Activated naive CD4-positive, alpha-beta T cell treated with Interleukin-2 at 50 U/mL for 16 hours (primary cell): ENCODE results near the gene ITGA8.

Source experiments
- DNase-seq: peaks from one replicate; pipeline ENCODE4 v3.0.0-alpha.2; 2020

The ITGA8 gene

DNA sequence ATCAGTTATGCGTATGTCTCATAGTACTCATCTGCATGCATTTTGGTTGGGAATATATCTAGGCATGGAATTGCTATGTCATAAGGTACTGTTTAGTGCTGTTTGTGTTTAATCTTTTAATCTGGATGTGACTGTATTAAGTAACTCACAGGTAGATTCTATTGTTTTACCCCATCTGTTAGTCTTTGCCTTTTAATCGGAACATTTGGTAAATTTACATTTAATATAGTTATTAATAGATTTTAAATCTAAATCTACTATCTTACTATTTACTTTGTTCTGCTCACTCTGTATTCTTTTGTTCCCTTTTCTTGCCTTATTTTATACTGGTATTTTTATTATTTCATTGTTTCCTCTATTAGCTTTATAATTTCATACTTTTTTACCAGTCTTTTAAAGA lies 10.6 kb upstream of the ITGA8 start:
- no peak for DNase-seq

DNA sequence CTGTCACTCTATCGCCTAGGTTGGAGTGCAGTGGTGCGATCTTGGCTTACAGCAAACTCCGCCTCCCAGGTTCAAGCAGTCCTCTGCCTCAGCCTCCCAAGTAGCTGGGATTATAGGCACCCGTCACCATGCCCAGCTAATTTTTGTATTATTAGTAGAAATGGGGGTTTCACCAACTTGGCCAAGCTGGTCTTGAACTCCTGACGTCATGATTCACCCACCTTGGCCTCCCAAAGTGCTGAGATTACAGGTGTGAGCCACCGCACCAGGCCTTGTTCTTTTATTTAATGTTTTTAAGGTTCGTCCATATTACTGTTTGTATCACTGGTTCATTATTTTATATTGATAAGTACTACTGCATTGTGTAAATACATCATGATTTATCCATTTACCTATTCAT lies 10.2 kb upstream of the ITGA8 start:
- DNase-seq = no peak

DNA sequence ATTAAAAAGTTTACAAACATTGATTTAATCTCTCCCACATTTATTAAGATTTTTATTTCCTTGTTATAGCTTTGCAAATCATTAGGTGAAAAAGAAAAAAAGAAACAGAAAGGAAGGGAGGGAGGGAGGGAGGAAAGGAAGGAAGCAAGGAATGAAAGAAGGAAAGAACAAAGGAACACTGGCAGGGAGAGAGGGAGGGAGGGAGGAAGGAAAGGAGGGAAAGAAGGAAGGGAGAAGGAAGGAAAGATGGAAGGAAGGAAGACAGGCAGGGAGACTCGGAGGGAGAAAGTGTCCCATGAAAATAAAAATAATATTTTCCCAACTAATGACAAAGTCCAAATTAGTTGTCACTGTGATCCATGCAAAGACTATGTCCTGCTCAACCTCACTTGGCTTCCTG lies 6.3 kb upstream of the ITGA8 start:
- no peak for DNase-seq

DNA sequence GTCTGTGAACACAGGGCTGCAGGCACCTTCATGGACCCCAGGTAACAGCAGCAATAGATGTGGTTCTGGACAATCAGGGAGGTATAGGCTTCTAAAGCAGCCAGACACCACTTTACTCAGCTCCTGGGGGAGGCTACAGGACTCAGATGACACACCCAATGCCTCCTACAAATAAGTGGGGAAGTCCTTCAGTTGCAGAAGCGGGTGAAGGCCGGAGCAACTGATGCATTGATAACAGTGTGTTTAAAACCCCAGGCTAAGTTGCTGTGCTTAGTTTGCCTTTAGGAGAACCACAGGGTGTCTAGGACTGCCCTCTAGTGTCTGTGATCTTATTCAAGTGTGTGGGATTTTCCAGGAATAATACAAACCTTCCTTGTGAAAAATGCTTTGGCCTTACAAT lies 5.9 kb upstream of the ITGA8 start:
- no peak for DNase-seq

DNA sequence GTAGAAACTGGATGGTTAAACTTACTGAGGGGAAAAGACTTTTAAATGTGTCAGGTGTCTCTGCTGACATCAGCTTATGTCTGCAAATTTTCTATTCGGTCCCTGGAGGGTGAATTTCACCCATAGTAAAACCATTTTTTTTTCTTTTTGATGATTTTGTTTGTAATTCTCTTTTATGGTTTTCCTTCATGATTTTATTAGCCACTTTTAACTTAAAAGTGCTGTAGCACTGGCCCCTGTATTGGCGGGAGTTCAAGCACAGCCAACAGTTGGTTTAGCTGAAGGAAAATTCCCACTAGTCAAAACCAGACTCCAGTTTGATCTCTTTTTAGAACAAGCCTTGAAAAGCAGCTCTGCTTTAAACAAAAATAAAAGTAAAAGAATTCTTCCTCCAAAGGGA lies 5.0 kb upstream of the ITGA8 start:
- no peak for DNase-seq

DNA sequence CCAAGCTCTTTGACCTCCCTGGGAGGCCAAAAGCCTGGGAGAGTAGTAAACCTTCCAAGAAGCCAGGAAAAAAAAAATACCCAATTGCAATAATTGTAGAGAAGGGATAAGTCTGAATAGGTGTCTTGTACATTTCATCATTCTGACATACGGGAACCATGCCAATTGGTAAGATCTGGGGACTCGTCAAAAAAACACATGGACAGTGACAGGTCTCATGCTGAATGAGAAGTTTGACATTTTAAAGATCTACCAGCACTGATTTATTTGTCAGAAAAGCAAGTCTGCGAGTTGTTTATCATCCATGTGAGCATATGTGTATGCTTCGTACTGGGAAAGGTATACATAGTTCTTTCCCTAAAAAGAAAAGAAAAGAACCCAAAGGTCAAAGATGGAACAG lies 4.1 kb upstream of the ITGA8 start:
- DNase-seq = no peak

DNA sequence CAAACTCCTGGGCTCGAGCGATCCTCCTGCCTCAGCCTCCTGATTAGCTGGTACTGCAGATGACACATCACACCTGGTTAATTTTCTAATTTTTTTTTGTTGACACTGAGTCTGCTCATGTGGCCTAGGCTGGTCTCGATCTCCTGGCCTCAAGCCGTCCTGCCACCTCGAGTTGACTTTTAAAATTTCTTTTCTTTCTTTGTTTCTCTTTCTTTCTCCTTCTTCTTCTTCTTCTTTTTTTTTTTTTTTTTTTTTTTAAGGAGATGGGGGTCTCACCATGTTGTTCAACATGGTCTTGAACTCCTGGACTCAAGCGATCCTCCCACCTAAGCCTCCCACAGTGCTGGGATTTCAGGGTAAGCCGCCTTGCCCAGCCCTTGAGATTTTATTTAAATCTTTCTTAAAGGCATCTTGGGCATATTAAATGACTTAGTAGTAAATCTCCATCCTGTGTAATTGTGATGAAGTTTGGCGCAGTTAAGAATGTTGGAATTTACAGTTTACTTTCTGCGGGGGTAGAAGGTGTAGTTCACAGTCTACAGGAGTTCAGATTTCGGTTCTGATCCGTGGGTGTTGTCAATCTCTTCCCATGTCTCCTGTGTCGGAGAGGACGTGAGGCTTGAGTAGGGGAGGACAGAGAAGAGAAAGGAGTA lies 1.0 kb upstream of the ITGA8 start:
- DNase-seq = no peak

DNA sequence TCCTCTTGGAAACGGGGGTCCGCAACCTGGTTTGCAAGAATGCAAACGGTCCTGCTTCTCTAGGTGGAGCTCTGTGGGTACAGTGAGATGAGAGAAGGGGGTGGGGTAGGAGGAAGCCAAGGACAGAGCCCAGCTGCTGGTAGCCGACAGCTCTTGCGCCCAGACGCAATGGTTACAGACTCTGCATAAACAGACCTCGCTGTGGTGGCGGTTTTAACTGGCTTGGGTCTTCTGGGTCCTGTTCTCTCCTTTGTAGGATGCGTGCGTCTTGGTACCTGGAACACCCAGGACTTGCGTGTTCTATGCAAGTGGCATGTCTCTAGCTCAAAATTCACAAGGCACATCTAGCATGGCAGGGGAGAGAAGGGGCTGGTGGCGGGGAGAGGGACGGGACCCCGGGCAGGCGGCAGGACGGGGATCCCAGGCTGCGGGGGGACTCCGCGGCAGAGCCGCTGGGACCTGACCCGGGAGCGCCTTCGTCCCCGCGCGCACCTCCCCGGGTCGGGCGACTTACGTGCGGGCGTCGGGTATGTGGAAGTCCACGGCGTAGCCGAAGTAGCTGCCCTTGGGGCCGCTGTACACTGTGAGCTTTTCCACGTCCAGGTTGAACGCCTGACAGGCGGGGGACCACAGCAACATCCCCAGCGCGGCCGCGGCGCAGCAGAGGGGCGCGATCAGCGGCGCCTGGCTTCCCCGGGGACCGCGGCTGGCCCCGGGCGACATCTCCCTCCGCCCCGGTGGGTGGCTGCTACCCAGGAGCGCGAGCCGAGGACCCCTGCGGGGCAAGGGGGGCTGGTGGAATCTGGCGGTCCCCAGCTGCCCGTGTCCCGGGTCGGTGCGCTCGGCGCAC lies 448 bp downstream of the ITGA8 start:
- DNase-seq = no peak

DNA sequence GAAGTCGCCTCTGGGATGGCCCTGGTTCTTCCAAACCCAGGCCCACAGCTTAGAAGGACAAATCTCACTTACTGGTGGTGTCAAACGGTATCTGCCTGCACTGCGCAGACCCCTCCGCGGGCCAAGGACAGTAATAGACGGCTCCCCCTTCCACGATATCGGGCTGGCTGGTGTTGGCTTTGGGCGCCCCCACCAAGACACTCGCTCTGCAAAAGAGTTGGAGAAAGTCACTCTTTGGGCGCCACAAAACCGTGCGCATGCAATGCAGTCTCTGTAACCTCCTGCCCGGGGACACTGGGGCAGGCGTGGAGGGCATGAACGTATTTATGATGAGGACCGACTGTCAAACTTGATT lies 1.1 kb downstream of the ITGA8 start:
- DNase-seq = no peak

DNA sequence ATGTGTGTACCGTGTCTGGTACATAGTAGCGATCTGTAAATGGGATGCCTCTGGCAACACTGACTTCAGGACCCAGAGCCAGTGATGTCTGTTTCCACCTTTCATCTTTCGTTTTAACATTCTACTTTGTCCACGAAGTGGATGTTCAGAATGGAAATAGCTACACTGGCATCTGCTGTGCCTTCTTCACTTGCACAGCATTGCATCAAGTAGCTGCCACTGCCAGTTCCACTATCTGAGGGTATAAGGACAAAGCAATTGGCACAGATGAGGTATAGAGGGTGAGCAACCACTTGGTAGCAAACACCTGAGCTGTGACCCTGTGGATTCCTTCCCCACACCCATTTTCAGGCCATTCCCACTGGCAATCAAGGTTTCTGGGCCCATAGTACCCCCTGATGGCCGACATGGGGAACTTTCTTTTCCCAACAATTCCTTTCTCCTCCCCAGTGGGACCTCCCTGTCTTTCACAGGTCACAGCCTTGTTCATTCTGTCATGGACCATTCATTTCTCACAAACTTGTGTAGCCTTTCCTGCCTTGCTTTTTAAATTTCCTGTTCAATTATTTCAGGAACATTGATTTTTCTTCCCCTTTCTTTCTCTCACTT lies 4.0 kb downstream of the ITGA8 start:
- no peak for DNase-seq

DNA sequence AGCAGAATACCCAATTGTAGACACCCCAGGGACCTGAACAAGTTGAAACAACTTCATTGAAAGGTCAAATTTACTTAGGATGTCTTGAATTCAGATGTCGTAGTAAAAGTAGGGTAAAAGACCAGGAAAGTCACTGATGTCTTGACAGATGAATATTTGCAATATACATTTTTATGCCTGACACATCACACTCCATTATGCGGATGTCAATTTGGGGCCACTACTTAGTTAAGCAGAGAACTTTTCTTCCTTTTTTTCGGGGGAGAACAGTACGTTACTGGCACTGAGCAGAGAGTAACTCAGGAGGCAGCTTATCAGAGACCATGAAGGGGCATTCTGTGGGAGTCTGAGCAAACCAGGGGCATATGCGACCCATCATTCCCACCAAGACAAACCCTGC lies 4.9 kb downstream of the ITGA8 start:
- DNase-seq = no peak

DNA sequence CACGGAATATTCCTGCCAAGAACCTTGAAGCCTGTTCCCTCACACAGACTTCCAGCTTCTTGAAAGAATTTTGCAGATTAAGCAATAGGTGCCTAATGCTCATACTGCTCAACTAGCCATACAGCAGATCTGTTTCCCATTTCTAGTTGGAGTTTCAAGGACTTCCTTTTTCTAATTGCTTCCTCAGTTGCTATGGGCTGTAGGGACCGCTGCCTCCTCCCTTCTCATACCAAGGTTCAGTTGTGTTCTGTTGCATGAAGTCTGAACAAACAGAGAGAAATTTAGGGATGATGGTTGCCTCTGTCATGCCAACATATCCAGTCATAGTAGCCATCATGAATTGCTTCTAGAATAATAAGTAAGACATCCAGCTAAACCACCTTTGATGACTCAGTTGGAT lies 6.8 kb downstream of the ITGA8 start:
- no peak for DNase-seq

DNA sequence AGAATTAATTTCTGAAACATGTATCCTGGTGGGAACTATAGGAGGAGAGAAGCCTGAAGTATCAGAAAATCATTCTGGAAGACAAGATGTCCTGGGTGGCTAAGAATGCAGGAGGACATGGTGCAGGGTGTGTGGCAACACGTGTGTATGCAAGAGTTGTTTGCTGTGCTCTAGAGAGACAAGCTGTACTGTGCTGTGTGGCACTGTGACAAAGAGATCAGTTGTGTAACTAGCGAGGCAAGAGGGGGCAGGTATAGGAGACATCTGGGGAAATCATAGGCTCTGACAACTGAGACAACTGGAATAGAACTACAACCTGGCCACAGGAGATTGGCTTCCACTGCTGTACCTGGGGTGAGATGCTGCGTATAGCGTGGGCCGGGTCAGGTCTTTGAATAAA lies 9.3 kb downstream of the ITGA8 start:
- no peak for DNase-seq

DNA sequence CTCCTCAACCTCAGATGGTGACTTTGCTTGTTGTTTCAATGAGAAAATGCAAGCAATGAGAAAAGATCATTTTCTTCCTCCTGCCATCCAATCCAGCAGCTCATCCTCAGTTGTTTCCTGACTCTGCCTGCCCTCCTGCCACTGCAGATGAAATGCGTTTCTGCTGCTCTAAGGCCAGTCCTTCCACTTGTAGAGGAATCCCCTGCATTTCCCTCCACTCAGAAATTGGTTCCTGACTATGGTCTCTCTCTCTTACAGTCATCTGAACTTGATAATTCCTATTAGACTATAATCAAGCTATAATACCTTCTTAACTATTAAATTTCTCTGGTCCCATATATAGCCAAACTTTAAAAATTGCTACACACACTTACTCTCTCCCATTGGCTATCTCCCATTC lies 14.4 kb downstream of the ITGA8 start:
- no peak for DNase-seq

DNA sequence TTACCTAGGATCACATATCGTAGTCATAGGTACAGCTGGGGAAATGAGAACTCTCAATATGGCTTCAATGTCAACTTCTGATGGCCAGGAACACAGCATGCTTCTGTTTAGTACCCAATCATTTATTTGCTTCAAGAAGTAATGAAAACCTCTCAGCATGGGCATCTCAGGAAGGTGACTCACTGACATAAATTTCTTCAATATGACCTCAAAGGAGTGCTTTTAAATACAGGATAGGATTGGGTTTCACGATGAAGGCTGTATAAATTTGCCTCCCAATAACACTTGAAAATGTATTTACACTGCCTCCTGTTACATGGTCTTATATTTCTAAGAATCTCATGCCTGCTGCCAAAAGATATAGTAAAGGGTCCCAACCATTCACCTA lies 15.1 kb downstream of the ITGA8 start:
- no peak for DNase-seq

DNA sequence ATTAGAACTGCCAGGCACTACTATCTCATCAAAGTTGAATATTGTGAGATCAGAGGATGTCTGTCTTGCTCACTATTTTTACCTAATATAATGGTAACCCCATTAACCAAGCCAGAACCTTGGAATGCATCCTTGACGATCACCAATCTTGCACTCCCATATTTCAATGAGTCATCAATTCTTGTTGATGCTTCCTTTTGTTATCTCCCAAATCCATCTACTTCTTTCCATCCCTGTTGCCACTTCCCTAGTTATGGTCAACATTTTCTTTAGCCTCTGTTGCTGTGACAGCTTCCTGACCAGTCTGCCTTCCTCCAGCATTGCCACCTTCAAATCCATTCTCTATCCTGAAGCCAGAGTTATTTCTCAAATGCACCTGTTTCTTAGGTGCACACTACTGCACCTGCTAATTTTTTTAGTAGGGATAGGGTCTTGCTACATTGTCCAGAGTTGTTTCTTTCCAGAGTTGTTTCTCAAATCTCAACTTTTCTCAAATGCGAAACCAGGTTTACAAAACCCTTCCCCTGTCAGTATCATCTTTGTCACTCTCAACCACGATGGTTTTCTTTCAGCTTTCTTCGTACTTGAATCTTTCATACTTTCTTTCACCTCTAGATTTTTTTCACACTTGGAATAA lies 15.7 kb downstream of the ITGA8 start:
- DNase-seq = no peak

DNA sequence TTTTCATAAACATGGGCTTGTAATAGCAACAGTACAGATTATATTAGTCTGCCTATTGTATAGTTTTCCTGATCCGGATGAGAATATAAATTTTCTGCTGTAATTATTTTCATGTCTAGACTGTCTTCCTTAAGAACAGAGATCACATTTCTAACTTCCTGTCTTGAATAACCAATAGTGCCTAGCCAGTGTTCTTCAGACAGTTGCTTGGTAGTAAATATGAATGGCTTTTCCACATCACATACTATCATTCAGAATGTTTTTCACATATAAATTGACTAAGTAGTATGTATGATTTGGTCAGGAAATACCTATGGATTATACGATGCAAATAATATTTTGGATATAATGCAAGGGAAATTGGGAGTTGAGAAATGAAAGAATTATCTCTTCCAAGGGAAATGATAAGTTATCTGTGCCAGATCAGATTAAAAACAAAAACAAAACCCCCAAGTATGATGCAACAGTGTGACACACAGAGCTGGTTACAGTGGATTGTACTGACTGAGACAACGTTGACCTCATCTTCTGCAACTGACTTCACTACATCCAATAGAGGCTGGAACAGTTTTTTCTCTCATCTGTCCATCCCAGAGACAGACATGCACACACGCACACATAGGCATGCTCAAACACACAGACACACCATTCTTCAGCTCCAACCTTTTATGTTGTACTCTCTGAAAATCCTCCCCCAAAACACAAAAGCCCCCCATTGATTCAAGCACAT lies 16.4 kb downstream of the ITGA8 start:
- no peak for DNase-seq

DNA sequence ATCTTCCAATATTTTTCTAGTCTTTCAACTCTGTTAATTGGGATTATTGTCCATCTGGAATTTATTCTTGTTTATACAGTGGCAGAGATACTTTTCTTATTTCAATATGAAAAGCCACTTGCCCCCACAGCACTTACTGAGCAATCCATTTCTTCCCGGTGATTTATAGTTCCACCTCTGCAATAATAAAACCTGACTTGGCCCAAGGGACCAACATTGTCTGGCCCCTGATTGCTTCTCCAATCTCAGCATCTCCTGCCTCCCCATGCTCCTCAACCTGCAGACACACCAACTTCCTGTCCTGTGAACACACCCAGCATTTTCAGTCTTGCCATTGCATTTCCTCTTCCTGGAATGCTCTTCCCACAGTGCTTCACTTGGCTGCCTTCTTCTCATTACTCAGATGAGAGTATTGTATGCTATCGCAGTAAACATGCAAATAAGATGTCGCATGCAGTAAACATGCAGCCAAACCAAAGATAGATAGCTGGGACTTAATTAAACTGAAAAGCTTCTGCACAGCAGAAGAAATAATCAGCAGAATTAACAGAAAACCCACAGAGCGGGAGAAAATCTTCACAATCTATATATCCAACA lies 19.5 kb downstream of the ITGA8 start:
- DNase-seq = no peak

DNA sequence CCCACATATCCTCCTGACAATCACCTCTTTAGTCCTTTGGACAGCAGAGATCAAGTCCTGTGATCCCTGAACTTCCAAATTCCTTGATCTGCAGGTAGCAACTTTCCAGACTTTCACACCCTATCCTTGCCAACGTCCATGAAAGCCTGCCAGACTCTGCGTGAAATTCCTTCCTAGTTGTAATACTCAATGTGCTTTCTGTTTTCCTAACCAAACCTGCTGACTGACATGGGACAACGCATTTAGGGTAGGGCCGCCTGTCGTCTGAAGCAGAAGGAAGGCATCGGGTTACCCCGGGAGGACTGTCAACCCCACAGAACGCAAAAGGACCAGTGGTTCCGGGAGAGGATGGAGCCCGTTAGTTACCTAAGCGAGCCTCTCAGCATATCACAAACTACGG lies 23.9 kb downstream of the ITGA8 start:
- DNase-seq = no peak

DNA sequence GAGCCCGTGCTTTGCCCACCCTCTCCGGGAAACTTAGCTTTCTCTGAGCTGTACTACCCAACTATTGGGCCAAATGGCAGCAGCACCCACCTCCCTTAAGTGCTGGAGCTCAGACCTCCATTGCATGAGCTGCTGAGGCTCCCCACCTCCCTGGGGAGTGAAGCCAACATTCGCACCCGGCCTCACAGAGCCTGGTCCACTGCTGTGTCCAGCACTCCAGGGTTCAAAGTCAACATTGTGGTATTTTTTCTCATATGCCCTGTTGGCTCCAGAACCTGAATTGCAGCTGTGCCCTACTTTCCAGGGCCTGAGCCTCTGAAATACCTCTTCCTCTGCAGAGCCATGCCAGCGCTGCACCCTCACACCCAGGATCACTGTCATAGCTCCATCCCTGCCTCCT lies 29.7 kb downstream of the ITGA8 start:
- DNase-seq = no peak

DNA sequence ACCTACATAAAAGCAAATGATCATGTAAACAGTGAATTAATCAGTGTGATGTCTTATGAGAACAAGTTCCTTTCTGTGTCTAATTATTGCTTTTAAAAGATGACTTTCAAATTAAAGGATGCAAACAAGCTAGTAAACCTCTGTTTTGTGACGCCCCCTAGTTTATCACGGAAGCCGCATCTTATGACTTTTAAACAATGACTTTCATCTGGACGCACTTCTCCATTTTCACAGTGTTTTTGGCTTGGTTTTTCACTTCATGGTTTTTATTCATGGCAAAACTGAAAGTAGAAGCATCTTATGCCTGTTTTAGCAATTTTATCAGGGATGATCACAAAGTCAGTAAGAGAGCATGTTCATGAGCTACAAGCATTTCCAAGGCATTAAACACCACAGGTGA lies 35.0 kb downstream of the ITGA8 start:
- DNase-seq = no peak

DNA sequence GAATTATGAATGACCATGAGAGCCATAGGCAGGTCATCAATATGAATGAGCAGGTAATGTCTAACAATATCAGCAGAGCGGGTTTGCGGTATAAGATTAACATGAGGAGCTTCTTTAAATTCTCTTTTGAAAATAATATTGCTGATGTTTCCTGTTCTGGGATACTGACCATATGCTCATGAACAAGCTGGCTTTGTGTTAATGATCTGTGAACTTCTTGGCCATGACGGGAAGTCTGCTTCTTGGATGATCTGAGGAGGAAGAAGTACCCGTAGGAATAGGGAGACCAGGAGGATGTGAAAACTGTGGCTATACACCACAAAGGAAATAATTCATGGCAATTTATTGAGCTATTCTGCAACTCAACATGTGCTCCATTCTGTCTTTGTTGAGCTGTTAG lies 38.6 kb downstream of the ITGA8 start:
- no peak for DNase-seq

DNA sequence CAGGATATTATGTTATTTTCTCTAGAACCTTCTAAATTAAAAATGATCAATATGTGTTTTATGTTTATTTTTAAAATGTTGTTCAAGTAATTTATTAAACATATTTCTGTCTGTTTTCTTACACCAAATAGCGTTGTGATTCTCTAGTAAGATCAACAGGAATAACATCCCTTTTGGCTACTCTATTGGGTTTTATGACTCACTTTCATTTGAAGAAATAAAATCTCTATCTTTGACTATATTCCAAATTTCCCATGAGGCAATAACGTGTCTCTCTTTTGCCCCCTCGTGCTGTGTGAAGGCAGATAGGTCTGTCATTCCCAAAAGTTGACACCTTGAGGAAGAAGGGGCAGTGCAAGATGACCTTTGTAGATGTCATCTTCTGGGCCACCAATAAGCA lies 40.9 kb downstream of the ITGA8 start:
- DNase-seq = no peak
